Natural killer cell (primary cell): Measurements from ENCODE around the gene RNF7. TPM values are rescaled to one million over a fixed set of nuclear protein-coding genes. Genes with fewer than 3 reads are reported as not detected.

Source experiments
- ATAC-seq, 3 donors: fragments of 150-1000 bp in 2 of 3; fragments of 200-7000 bp in 1 of 3; cut with Tn5 transposase; 1 replicate in 1 of 3; 2 replicates in 2 of 3; pipeline ENCODE4 v1.10.0; 2021; ENCODE audit warnings: mild to moderate bottlenecking in 2 of 3, moderate library complexity in 2 of 3
- DNase-seq, 2 donors: peaks; one replicate each; pipeline versions ENCODE4 v3.0.0 to v3.0.0-alpha.2; 2013 to 2021; ENCODE audit warnings: mixed read lengths in 1 of 2
- H3K27ac ChIP-seq: one replicate; pipeline ENCODE4 v1.5.1; 2013; ENCODE audit warnings: mild to moderate bottlenecking, low read length
- H3K27me3 ChIP-seq: one replicate; pipeline ENCODE4 v1.6.1; 2013; ENCODE audit warnings: low read length; ENCODE audit not compliant: control insufficient read depth, insufficient read depth
- H3K36me3 ChIP-seq: one replicate; pipeline ENCODE4 v1.6.1; 2013; ENCODE audit warnings: low read length; ENCODE audit not compliant: control insufficient read depth, insufficient read depth
- H3K4me1 ChIP-seq: one replicate; pipeline ENCODE4 v1.6.1; 2013; ENCODE audit warnings: low read length; ENCODE audit not compliant: control insufficient read depth, insufficient read depth
- H3K4me3 ChIP-seq: one replicate; pipeline ENCODE4 v1.5.1; 2013; ENCODE audit warnings: low read length
- H3K9me3 ChIP-seq: one replicate; pipeline ENCODE4 v1.6.1; 2013; ENCODE audit warnings: low read length; ENCODE audit not compliant: control insufficient read depth, insufficient read depth
- H3K27ac Mint-ChIP-seq, 2 donors: one replicate each; pipeline ENCODE4 v1.8.0; 2022; ENCODE audit warnings: mild to moderate bottlenecking in 2 of 2, mixed read lengths in 2 of 2, moderate library complexity in 1 of 2
- H3K27me3 Mint-ChIP-seq, 2 donors: one replicate each; pipeline ENCODE4 v1.8.0; 2022; ENCODE audit warnings: low read depth in 2 of 2, mixed read lengths in 2 of 2
- H3K36me3 Mint-ChIP-seq: one replicate; pipeline ENCODE4 v1.8.0; 2022; ENCODE audit warnings: mixed read lengths
- H3K4me1 Mint-ChIP-seq, 2 donors: one replicate each; pipeline ENCODE4 v1.8.0; 2022; ENCODE audit warnings: mixed read lengths in 2 of 2
- H3K4me3 Mint-ChIP-seq: one replicate; pipeline ENCODE4 v1.8.0; 2022; ENCODE audit warnings: mild to moderate bottlenecking, moderate library complexity, mixed read lengths
- H3K9me3 Mint-ChIP-seq, 2 donors: one replicate each; pipeline ENCODE4 v1.8.0; 2022; ENCODE audit warnings: mixed read lengths in 2 of 2
- WGBS: methylation state at CpG from one replicate; pipeline ENCODE4 v1.1.7; 2013; ENCODE audit warnings: missing lambda C conversion rate; ENCODE audit not compliant: insufficient coverage; 5-methylcytosine and 5-hydroxymethylcytosine counted together
- intact Hi-C: fragments of 100-400 bp; cut with micrococcal nuclease; formaldehyde crosslinking; loops from one replicate; pipeline ENCODE4 v1.14.2; 2022
- total RNA-seq, 4 donors: library from RNA; stranded (reverse); fragments of 120-200 nt in 1 of 4; gene quantifications; one replicate each; pipeline versions ENCODE4 v1.2.3 to v1.2.4, GENCODE V29; 2013 to 2022
- TF ChIP-seq, protein P1 (sequence below): fragments of 200-600 bp; IDR thresholded peaks from one replicate; pipeline ENCODE4 v1.8.0; 2022; ENCODE audit warnings: antibody characterized with exemption

The RNF7 gene
- total RNA-seq, 3 donors from 2014 or later (not counting 1 experiment from before 2014, with no cell fraction given) = 65.0 to 75.0 (median 73.4) TPM

DNA sequence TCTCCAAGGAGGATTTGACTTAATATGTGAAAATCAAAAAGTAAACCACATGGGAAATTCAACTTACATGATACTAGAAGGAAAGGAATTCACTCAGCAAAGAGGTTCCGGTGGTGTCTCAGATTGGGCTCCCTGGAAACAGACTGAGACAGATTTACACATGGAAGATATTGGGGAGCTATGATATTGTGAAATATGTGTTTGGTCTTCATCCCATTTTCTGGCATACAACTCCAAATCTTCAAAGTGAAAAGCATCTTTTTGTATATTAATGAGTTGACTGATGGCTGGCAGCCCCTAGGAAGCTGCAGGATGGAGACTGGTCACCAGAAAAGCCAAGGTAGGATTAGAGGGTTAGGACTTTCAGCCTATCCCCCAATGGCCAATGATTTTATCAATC is 54.4 kb downstream of the RNF7 start:
- Mint-ChIP-seq H3K27me3 (no peaks in the 10 kb centered on the region), H3K4me3 (peak overlapping the region; percentile 9), H3K9me3 (no peaks in the 10 kb centered on the region), H3K4me1 (peaks cover 36% of the 10 kb centered on the region in 2 donors), H3K36me3 (no peaks in the 10 kb centered on the region), H3K27ac (no peak overlapping the region)
- ATAC-seq = no peak
- Histone ChIP-seq H3K27me3 (no peaks in the 10 kb centered on the region), H3K4me3 (no peak overlapping the region), H3K36me3 (no peaks in the 10 kb centered on the region), H3K4me1 (peaks cover 33% of the 10 kb centered on the region), H3K27ac (no peak overlapping the region), H3K9me3 (no peaks in the 10 kb centered on the region)
- TF ChIP-seq, protein P1, sequence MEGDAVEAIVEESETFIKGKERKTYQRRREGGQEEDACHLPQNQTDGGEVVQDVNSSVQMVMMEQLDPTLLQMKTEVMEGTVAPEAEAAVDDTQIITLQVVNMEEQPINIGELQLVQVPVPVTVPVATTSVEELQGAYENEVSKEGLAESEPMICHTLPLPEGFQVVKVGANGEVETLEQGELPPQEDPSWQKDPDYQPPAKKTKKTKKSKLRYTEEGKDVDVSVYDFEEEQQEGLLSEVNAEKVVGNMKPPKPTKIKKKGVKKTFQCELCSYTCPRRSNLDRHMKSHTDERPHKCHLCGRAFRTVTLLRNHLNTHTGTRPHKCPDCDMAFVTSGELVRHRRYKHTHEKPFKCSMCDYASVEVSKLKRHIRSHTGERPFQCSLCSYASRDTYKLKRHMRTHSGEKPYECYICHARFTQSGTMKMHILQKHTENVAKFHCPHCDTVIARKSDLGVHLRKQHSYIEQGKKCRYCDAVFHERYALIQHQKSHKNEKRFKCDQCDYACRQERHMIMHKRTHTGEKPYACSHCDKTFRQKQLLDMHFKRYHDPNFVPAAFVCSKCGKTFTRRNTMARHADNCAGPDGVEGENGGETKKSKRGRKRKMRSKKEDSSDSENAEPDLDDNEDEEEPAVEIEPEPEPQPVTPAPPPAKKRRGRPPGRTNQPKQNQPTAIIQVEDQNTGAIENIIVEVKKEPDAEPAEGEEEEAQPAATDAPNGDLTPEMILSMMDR = no peak
- no peak for DNase-seq
- intact Hi-C loops = no loop called here
- whole genome bisulfite sequencing = 100% methylated on average over 1 of the region's 1 CpG

DNA sequence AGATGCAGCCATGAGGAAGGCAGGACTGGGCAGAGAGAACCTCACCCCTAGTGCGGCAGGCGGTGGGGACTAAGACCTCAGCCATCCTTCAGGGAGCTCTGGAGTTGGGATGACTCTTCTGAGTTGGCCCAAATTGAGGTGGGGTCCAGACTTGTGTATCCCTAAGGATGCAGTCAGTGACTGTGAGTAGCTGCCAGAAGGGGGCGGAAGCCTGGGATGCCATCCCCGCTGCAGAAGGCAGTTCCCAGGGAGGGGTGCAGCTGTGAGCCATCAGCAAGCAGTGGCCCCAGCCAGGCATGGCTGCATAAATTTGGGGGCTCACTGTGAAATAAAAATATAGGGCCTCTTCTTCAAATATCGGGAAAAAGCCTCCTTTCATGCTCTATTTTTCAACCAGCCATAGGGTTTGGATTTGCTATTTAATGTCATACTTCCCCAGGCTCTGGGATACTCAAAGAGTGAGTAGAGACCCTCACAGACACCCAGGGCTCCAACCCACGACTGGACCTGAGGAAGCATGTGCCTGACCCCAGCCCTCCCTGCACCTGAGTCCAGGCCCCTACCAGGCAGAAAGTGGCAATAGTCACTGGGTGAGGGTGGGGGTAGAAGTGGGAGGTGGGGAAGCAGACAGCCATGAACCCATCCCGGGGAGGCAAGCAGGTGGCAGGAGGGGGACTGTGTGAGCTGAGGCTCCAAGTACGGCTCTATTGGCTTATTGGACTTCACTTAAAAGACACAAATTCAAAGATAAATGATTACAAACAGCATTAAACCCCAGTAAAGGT is 55.6 kb downstream of the RNF7 start:
- Histone ChIP-seq H3K9me3 (no peaks in the 10 kb centered on the region), H3K27ac (no peak overlapping the region), H3K36me3 (no peaks in the 10 kb centered on the region), H3K4me1 (peaks cover 44% of the 10 kb centered on the region), H3K27me3 (no peaks in the 10 kb centered on the region), H3K4me3 (no peak overlapping the region)
- Mint-ChIP-seq H3K4me1 (peaks cover 48% of the 10 kb centered on the region in 2 donors), H3K4me3 (no peak overlapping the region), H3K36me3 (no peaks in the 10 kb centered on the region), H3K27ac (peak overlapping the region; percentile 95), H3K9me3 (no peaks in the 10 kb centered on the region), H3K27me3 (no peaks in the 10 kb centered on the region)
- intact Hi-C loops = no loop called here
- ATAC-seq (no peak), DNase-seq (no peak)
- TF ChIP-seq, protein P1 = no peak
- 97% methylated on average over 6 of the region's 8 CpGs for whole genome bisulfite sequencing

DNA sequence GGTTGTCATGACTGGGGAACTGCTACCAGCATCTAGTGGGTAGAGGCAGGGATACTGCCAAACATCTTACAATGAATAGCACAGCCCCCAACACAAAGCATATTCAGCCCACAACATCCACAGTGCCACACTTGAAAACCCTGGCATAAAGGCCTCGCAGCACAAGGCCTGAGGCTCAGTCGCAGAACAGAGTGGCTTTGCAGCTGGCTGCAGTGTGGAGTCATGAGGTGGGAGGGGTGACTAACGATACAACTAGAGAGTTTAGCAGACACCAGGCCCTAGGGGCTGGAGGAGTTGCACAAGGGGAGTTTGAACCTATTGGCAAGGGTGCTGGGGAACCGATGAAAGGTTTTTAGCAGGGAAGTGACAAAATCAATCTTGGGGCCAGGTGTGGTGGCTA is 57.2 kb downstream of the RNF7 start:
- Mint-ChIP-seq H3K4me3 (peak overlapping the region; percentile 88), H3K27me3 (no peaks in the 10 kb centered on the region), H3K36me3 (no peaks in the 10 kb centered on the region), H3K4me1 (peaks cover 52 to 58% of the 10 kb centered on the region in 2 donors), H3K27ac (peak overlapping the region; percentile 95), H3K9me3 (no peaks in the 10 kb centered on the region)
- peaks cover 53% of the 10 kb centered on the region for H3K4me1 ChIP-seq
- no peak for ATAC-seq
- no peak overlapping the region for H3K27ac ChIP-seq
- no peaks in the 10 kb centered on the region for H3K27me3 ChIP-seq
- intact Hi-C loops = loop anchor here (5.0 kb wide), 1 partner anchor 82 kb away; the partner anchor contains the start of gene ATP1B3
- H3K36me3 ChIP-seq = no peaks in the 10 kb centered on the region
- H3K4me3 ChIP-seq = no peak overlapping the region
- TF ChIP-seq, protein P1 = no peak
- no peaks in the 10 kb centered on the region for H3K9me3 ChIP-seq
- DNase-seq = peak in 1 of 2 donors; percentile 8
- 74% methylated on average over 4 of the region's 4 CpGs for WGBS
